ENCODE data around the gene KCNJ14.
"Not testable (repeated sequence)": the region's sequence is repeated elsewhere in the genome, so short reads cannot be mapped to it uniquely, and the experiment has no call there.

The KCNJ14 gene

DNA sequence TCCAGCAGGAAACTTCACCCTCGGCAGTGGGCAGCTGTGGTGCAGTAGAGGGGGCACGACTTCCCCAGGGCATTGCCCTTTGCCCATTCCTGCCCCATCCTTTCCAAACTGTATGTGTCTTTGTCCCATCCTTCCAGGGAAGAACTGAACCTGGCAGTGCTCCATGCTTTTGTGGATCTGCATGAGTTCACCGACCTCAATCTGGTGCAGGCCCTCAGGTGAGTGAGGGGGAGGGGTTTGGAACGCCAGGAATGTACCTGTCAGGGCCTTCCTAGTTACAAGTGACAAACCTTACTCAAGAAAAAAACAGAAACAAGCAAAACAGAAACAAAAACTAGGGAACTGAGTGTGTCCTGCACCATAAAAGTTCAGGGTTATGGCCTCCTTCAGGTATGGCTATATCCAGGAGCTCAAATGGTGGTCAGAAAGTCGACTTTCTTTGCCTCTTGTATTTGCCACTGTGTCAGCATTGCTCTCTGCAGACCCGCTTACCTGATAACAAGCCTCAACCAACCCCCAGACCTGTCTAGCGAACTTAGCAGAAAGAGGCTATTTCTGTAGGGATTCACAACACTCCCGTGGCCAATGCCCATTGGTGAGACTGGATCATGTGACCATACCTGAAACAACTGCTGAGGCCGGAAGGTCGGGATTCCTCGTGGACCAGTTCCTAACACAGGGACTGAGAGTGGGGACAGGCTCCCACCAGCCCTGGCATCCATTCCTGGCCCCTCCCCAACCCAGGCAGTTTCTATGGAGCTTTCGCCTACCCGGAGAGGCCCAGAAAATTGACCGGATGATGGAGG lies 18.0 kb downstream of the KCNJ14 start:
- no peak for DNase-seq

DNA sequence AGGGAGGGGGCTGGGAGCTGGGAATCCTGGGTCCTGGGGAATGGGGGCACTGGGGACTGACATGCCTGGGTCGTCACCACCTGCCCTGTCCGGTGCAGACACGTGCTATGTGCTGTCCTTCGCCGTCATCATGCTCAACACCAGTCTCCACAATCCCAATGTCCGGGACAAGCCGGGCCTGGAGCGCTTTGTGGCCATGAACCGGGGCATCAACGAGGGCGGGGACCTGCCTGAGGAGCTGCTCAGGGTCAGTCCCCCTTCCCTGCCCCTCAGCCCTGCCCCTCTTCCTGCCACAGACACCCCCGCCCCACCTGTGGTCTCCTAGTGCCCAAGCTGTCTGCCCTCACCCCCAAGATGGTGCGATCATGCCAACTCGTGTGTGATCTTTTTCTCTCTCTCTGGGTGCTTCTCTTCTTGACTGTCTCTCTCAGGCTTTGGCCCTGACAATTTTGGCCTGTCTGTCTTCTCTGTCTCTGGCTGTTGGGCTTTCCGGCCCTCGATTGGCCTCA lies 18.8 kb downstream of the KCNJ14 start:
- DNase-seq, result no peak

DNA sequence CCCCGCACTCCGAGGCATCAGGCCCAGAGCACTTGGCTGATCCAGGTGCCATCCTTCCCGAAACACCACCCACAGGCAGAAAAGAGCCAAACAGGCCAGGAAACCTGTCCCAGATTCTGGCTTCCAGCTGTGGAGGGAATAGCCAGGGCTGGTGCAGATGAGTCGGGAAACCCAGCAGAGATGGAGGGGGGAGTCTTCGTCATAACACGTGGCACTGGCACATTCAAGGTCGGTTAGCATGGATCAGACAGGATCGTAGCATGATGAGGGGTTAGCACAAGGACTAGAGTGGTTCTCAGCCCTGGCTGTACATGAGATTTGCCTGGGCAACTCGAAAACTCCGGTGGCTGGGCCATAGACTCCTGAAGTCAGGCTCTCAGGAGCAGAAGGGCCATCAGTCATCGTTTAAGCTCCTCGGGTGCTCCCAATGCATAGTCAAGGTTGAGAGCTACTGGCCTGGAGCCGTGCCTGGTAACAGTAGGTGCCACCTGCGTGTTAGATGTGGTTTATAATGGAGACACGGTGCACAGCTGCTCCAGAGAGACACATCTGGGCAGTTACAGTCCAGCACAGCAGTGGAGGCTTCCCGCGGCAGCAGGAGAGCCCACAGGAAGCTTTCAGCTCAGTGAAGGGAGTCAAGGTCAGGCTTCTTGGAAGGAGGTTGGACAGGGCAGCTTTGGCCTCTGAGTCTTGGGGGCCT lies 20.1 kb downstream of the KCNJ14 start:
- DNase-seq, result no peak

DNA sequence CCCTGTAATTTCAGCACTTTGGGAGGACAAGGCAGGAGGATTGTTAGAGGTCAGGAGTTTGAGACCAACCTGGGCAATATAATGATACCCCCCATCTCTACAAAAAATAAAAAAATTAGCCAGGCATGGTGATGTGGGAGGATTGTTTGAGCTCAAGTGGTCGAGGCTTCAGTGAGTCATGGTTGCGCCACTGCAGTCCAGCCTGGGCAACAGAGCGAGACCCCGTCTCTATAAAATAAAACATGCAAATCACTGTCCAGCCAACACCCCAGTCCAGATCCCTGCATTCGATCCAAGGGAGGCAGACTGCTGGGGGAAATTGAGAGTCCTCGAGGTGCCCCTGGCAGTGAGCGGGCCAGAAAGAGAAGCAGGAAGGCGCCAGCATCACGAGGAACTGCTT lies 20.8 kb downstream of the KCNJ14 start:
- DNase-seq, result no peak

DNA sequence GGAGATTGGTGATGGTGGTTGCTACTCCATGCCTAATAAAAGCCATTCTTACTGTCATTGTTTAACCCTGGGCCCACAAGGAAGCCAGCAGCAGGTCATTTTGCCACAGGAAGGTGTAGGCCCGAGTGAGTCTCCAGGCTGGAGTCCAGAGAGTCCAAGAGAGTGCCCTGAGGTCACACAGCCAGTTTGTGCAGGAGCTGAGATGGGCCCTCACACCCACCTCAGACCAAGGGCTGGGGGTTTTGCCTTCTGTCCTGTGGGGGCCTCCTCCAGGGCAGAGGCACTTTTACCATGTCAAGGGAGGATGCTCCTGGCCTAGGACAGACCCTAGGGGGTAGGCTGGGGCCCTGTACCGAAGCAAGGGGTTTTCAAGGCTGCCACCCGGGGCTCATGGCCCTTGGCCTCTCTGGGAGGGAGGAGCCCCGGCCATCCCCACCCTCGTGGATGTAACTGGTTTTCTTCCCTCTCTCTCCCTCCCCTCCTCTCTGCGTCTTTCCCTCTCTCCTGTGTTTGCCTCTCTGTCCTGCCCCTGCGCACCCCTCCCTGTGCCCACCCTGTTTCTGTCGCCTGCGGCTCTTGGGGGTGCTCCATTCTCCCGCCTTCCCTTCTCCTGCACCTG lies 21.8 kb downstream of the KCNJ14 start:
- DNase-seq, result no peak

DNA sequence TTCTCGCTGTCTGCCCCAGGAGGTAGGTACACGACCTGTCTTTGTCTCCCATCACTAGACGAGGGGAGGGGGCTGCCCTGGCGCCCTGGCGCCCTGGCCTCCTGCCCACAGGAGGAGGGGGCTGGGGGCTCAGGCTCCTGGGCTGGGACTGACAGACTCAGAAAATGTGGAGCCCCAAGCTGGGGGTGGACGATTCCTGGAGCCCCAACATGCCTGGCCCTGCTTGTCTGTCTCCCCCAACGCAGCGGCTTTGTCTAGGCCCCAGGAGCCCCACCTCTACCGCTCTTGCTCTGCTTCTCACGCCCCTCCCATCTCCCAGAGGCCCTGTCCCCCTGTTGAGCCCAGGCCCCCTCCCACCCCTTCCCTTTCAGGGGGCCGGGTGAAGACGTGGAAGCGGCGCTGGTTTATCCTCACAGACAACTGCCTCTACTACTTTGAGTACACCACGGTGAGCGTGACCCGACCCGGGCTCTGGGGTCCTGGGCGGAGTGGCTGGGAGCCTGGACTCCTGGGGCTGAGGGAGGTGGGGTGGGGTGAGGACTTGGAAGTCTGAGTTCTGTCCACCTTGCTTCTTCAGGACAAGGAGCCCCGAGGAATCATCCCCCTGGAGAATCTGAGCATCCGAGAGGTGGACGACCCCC lies 22.4 kb downstream of the KCNJ14 start:
- DNase-seq, result no peak

- no peak for DNase-seq
Observed at GRCh38 chr19:48478339-48479256, 23.2 kb downstream of the KCNJ14 start.

- no peak for DNase-seq
Observed at GRCh38 chr19:48479686-48480085, 24.3 kb downstream of the KCNJ14 start.

DNA sequence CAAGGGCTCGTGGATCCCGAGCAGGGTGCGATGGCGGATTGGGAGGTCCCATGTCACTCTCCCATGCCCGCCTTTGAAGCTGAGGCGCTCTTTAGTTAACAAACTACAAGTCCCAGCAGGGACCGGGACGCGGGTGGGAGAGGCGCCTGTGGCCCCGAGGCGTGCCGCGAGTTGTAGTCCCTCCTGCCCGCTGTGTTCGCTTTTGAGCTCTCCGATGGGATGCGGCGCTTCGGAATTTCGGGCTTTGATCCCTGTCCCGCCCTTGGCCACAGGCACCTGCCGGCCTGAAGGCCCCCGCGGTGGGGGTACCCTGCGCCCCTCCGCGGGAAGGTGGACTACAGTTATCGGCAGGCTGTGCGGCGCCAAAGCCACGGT lies 24.8 kb downstream of the KCNJ14 start:
- DNase-seq, result peak; percentile 23

DNA sequence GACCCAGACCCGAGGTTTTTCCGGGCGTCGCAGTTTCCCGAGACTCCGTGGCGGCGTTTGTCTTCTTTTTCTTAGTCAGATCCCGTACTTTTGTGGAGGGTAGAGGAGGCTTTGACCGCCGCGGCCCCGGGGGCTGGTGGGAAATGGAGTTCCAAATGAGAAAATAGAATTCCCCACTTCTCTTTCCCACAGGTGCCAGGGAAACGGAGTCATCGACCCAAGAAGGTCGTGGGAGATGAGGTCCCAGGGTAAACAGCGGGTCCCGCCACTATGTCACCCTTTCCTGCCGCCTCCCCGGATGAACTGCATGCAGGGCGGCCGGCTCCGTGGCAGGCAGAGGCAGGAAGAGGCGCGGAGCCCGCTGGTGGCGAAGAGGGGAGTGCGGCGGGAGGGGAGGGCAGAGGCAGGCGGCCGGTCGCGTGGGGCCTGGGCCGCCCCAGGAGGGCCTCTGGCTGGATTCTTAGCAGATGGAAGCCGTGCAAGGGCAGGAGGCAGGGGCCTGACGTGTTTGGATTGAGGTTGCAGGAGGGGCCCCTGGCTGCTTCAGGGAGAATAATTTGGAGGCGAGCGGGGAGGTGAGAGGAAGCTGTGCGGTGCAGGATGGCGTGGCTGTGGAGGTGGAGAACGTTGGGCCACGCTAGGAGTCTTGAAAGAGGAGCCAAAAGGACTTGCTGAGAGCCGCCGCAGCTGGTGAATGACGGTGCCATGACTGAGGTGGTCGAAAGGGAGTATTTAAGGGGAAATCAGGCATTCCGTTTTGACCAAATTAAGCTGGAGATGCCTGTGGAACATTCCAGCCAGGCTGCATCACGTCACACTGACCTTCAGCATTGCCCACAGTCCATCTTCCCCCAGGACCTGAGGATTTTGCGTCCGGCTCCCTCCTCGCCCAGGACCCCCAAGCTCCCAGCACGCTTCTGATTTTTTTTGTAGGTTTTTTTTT lies 25.5 kb downstream of the KCNJ14 start:
- DNase-seq, result peak; percentile 40

DNA sequence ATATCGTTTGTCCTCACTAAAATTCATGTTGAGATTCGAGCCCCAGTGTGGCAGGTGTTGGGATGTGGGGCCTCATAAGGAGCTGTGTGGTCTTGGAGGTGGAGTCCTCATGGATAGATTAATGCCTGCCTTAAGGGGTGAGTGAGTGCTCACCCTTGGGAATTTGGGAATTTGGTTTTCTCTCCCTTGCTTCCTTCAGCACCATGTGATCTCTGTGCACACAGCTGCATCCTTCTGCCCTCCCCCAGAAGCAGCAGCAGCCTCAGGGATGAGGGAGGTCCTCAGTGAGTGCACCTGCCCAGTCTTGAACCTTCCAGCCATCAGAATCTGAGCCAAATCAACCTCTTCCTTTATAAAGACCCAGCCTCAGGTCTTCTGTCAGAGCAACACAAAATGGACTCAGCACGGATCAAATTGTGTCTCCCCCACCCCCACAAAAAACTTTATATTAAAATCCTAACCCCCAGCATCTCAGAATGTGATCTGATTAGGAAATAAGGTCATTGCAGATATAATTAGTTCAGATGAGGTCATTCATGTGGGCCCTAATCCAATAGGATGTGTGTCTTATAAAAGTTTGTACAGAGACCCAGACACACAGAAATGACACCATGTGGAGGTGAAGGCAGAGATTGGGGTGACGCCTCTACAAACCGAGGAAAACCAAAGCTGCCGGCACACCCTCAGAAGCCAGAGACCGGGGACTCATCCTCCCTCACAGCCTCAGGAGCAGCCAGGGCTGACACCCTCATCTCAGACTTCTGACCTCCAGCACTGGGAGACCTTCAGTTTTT lies 26.7 kb downstream of the KCNJ14 start:
- DNase-seq, result peak; percentile 52

DNA sequence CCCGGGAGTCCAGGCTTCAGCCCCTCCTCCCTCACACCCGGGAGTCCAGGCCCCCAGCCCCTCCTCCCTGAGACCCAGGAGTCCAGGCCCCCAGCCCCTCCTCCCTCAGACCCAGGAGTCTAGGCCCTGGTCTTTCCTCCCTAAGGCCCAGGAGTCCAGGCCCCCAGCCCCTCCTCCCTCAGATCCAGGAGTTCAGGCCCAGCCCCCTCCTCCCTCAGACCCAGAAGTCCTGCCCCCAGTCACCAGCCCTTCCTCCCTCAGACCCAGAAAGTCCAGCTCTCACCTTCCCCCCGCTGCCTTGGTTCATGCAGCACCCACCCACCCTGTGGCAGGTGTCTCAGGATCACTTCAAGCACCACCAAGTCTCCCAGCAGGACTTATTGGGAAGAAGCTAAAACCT lies 27.9 kb downstream of the KCNJ14 start:
- DNase-seq, result no peak

DNA sequence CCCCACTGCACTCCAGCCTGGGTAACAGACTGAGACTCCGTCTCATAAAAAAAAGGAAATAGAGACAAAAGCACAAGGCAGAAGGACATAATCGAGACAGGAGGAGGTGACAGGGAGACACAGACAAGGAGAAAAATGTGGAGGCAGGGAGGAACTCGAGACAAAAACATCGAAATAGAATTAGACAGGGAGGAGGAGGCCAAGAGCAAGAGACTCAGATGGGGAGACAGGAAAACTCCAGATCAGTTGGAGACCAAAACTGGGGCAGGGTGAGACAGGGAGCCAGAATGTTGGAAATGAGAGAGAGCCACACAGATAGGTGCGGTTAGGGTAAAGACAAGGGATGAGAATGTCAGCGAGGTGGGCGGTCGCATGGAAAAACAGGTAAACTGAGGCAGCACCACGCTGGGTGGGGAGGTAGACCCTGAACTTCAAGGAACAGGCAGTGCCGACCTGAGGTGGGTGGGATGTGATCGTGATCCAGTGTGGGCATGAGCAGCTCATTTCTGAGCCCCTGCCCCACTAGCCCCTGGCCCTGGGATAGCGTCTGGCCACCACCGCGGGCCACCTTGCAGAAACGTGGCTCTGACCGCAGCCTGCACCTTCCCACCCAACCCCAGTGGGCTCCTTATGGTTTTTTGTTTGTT lies 29.0 kb downstream of the KCNJ14 start:
- no peak for DNase-seq

DNA sequence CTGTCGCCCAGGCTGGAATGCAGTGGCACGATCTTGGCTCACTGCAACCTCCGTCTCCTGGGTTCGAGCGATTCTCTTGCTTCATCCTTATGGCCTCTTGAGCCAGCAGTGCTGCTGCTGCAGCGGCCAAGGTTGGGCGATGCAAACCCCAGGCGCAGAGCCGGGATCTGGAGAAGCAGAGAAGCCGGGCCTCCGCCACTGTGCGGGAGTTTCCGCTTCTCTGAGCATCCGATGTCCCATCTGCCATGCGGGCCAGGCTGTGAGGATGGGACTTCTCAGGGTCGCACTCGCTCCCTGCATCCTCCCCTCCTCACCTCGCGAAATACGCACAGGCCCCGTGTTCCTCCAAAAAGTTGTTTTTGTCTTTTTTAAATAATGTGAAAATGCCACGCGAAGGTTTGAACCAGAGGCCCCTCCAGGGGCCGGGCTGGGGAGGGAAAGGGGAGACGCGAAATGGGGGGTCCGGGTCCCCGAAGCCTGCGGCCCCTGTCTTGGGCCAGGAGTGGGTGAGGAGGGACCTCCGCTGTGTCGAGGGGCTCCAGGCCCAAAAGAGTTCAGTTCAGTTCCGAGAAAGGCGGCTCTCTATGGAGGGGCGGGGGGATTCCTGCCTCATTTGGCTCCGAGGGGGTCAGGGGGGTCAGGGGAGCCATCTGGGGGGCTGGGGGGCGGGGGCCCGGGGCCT lies 29.7 kb downstream of the KCNJ14 start:
- no peak for DNase-seq

DNA sequence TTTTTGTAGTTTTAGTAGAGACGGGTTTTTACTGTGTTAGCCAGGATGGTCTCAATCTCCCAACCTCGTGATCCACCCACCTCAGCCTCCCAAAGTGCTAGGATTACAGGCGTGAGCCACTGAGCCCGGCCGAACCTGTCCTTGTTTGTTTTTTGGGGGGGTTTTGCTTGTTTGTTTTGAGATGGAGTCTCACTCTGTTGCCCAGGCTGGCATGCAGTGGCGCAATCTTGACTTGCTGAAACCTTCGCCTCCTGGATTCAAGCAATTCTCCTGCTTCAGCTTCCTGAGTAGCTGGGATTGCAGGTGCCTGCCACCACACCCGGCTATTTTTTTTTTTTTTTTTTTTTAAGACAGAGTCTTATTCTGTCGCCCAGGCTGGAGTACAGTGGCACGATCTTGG lies 31.3 kb downstream of the KCNJ14 start:
- DNase-seq, result not testable (repeated sequence)

DNA sequence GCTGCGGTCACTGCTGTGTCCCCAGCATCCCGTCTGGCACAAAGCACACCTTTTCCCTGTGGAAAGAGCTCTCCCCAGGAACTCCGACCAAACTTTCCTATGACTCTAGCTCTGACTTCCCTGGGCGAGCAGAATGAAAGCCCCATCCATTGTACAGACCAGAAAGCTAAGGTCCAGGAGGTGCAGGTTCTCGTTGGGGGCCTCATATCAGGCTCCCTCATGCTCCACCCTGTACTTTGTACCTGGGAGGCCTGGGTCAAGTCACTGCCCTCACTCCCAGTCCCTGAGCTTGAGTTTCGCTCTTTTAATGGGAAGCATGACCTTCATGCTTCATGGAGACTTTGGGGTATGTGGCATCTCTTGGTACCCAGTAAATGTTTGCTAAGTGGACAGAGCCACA lies 32.2 kb downstream of the KCNJ14 start:
- DNase-seq, result no peak

GRCh38 chr19:48487948-48488347 lies 32.6 kb downstream of the KCNJ14 start:
- peak; percentile 79 for DNase-seq

GRCh38 chr19:48488478-48488877 lies 33.1 kb downstream of the KCNJ14 start:
- DNase-seq, result not testable (repeated sequence)

DNA sequence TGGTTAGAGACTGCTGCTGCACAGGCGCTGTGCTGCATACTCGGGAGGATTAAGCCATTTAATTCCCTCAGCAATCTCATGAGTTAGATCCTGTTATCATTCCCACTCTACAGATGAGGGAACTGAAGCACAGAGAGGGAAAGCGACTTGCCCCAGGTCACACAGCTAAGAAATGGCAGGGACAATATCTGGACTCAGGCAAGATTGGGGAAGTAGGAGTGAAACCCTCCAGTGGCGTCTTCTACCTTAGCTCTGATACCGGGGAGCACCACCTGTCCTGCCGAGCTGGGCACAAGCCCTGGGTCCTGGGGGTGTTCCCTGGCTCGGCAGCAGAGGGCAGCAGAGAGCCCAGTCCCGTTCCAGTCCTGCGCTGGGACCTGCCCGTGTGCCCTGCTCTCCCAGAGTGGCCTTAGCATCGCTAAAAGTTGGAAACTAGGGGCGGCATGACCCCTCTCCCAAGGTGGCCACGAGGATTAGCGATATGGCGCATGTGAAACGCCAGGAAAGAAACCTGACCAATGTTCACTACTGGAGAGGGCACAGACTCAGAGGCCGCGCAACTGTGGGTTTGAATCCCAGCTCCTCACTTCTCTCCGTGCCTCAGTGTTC lies 34.3 kb downstream of the KCNJ14 start:
- DNase-seq, result peak; percentile 35

All from fibroblast of skin of right quadriceps (primary cell).